ELR (cell line): ENCODE data around the gene PSPH.

Source experiments
- DNase-seq: peaks from one replicate; pipeline ENCODE4 v3.0.0-alpha.2; 2015; ENCODE audit warnings: low read depth

Gene PSPH

DNA sequence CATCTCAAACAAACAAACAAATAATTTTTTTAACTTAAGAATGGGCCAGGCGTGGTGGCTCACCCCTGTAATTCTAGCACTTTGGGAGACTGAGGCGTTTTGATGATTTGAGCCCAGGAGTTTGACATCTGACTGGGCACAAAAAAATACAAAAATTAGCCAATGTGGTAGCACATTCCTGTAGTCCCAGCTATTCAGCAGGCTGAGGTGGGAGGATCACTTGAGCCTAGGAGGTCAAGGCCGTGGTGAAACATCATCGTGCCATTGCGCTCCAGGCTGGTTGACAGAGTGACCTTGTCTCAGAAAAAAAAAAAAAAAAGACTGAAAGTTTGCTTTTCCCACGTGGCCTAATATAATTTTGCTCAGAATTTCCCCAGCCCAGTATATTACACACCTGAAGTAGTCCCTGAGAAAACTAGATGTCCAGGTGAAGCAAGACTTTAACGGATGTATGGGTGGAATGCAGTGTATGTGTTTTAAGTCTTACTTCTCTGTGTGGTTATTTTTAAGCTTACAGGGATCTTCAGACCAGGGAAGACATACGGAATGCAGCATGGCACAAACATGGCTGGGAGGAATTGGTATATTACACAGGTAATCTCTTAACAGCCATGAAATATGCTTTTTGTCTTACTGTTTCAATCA is 54.3 kb downstream of the PSPH start:
- no peak for DNase-seq

DNA sequence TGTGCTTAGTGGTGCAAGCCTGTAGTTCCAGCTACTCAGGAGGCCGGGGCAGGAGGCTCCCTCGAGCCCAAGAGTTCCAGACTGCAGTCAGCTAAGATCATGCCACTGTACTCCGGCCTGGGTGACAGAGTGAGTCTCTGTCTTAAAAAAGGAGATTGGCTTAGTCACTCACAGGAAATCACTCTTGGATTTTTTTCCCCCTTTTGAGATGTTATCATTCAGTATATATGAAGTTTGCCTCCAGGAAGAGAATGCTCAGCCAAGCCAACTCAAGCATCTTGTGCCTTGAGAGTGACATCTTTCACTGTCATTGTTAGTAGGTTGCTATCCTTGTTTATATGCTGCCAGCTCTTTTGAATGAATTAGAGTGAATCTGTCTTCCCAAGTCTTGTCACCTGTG is 58.9 kb downstream of the PSPH start:
- peak; percentile 56 for DNase-seq

- no peak for DNase-seq
Observed at GRCh38 chr7:55983537-55983936, 67.7 kb downstream of the PSPH start.

- DNase-seq: no peak
Observed at GRCh38 chr7:55980266-55980665, 71.0 kb downstream of the PSPH start.

DNA sequence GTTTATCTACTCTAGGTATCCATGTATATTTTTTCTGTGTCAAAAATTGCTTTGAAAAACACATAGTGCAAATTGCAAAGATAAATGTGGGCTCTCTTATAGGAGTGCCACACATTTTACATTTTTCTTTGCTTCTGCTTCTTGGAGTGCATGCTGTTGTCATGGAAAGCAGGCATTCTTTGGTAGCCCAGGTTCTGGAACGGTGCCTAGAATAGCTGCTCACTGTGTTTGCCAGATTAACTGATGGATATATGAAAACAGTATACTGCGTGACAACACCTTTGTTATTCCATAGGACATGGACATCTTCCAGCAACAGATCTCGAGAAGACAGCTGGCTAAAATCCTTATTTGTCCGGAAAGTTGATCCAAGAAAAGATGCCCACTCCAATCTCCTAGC is 73.4 kb downstream of the PSPH start:
- DNase-seq: no peak

GRCh38 chr7:55975988-55976633 is 75.1 kb downstream of the PSPH start:
- DNase-seq: no peak

DNA sequence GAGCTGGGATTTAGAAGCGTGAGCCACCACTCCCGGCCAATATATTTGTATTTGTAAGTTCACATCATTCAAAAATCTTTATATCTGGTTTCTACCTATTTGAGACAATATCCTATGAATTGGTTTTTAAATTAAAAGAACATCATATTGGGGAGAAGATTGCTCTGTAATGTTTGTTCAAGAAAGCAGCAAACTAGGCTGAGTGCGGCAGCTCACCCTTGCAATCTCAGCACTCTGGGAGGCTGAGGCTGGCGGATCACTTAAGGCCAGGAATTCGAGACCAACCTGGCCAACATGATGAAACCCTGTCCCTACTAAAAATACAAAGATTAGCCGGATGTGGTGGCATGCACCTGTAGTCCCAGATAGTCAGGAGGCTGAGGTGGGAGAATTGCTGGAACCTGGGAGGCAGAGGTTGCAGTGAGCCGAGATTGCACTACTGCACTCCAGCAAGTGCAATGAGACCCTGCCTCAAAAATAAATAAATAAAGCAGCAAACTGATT is 77.4 kb downstream of the PSPH start:
- no peak for DNase-seq

GRCh38 chr7:55970978-55971377 is 80.3 kb downstream of the PSPH start:
- DNase-seq: no peak

- no peak for DNase-seq
Observed at GRCh38 chr7:55970561-55970960, 80.7 kb downstream of the PSPH start.

- DNase-seq: no peak
Observed at GRCh38 chr7:55969391-55969790, 81.9 kb downstream of the PSPH start.

DNA sequence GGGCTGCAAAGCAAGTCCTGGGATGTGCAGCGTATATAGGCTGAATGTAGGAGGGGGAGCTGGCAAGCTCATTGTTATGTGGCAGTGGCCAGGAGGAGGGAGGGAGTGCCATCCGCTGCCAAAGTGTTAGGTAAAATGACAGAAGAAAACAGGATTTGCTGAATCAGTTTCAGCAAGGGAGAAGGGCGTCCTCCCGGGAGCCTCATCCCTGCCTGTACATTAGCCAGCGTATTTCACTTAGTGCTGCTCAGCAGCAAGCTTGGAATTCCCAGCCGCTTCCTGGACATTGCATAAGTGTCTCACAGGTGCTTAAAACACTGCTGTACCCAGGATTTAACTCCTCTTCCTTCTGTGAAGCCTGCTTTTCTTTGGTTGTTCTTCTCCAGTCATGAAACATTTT is 84.4 kb downstream of the PSPH start:
- DNase-seq: no peak

DNA sequence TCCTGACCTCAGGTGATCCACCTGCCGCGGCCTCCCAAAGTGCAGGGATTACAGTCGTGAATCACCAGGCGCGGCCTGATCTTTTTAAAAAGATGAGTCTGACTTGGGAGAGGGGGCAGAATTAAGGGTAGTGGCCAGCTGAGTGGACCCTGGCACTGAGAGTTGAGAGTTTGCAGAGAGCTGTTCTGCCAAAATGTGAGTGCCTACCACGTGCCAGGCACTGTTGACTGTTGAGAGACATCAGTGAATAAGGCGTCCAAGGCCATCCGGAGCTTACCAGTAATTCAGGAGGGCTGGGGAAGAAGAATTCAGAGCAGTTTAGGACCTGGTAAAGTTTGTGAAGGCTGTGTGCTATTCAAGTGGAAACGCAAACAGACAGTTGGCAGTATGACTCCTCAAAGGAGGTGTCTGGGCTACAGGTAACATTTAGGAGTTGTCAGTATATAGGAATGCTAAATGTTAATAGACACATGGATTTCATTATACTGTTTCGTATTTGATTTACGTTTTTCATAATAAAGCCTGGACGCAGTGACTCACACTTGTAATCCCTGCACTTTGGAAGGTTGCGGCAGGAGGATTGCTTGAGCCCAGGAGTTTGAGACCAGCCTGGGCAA is 85.3 kb downstream of the PSPH start:
- peak; percentile 15 for DNase-seq

DNA sequence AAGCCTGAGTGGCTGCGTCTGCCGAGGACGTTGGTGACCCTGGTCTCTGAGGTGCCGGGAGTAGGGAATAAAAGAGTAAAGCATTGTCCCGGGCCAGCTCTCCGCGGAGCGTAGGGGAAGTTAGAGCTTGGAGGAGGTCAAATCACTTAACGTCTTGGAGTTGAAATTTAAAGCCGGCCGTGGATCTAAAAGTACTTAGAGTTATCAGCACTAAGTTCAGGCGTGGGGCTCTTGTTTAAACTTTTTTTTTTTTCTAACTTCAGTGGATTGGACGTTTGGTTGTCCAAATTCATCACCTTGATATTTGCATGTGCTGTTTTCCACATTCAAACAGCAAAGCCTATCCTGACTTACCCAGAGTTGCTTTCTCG is 86.2 kb downstream of the PSPH start:
- no peak for DNase-seq

DNA sequence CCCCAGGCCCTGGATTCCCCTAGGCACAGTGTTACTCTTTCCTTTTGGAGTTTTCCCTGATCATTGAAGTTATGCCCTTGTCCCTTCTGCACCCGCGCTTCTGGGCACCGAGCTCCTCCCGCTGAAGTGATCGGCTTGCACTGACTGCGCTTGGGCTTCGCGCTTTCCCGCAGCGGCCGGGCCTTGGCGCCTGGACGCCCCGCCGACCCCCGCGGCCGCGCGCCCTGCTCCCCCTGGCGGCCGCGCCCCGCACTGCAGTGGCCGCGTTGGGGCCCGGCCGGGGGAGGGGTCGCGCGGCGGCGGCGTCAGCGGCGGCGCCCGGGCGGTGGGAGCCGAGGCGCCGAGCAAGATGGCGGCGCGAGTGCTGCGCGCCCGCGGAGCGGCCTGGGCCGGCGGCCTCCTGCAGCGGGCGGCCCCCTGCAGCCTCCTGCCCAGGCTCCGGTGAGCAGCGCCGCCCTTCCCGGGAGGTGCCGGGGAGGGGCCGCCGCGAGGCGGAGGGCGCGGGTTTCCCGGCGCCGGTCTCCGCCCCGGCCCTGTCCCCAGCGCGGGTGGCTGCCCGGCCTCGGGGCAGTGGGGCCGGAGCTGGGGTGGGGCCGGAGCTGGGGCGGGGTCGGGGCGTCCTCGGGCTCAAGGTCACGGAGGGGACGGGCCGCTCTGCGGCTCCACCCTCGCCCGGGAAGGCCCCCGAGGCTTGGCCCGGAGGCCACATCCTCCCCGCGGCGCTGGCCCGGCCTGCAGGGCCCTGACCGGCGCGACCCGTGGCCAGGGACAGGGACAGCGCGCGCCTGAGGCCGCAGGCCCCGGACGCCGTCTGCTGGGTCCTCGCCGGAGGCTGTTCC is 86.8 kb downstream of the PSPH start, which contains the start of gene NIPSNAP2:
Gene NIPSNAP2 (plus strand): TSS at position 325 of the 839 bp plus-strand sequence. CDS start 25 bp downstream, at position 350.
- DNase-seq: peak; percentile 77

DNA sequence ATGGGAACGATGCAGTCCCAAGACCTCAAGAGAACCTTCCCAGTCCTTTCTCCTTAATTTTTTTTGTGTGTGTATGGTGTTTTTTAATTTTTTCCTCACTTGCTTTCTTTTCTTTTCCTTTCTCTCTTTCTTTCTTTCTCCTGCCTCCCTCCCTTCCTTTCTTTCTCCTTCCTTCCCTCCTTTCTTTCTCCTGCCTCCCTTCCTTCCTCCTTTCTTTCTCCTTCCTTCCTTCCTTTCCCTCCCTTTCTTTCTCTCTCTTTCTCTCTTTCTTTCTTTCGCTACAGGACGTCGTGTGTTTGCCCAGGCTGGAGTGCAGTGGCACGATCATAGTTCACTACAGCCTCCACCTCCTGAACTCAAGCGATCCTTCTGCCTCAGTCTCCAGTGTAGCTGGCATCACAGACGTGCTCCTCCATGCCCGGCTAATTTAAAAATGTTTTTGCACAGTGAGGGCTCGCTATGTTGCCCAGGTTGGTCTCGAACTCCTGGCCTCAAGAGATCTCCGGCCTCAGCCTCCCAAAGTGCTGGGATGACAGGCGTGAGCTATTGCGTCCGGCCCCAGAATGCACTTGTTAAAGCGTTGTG is 87.6 kb downstream of the PSPH start:
- DNase-seq: no peak

- no peak for DNase-seq
Observed at GRCh38 chr7:55962014-55962413, 89.2 kb downstream of the PSPH start.
